Pancreas (tissue), 10 donors: ENCODE measurements around the gene CALN1. TPM values are rescaled to one million over a fixed set of nuclear protein-coding genes. Genes with fewer than 3 reads are reported as not detected.

Experiments
- ATAC-seq, 4 donors: fragments of 200-7000 bp; cut with Tn5 transposase; one replicate each; pipeline versions ENCODE4 v1.8.0 to v1.9.1; 2020; ENCODE audit warnings: mild to moderate bottlenecking in 4 of 4, moderate library complexity in 4 of 4
- DNase-seq, 6 donors: peaks; one replicate each; pipeline ENCODE4 v3.0.0-alpha.2; 2020
- FAIRE-seq: peaks from 2 replicates; lab custom pipeline; 2012; peaks lifted over from hg19 to GRCh38; lab: Jason Lieb, UNC
- H3K27ac ChIP-seq, 4 donors: fragments of 200-600 bp; sonication (generic); 1 replicate in 3 of 4; 2 replicates in 1 of 4; pipeline versions ENCODE4 v1.5.0 to v1.8.0; 2020
- H3K27me3 ChIP-seq, 4 donors: fragments of 200-600 bp; one replicate each; pipeline ENCODE4 v1.8.0; 2021
- H3K36me3 ChIP-seq, 3 donors: fragments of 200-600 bp; sonication (generic) in 1 of 3; one replicate each; pipeline versions ENCODE4 v1.5.0 to v1.8.0; 2020 to 2021
- H3K4me1 ChIP-seq, 3 donors: fragments of 200-600 bp; one replicate each; pipeline ENCODE4 v1.8.0; 2021
- H3K4me3 ChIP-seq, 4 donors: fragments of 200-600 bp; sonication (generic) in 2 of 4; one replicate each; pipeline versions ENCODE4 v1.5.0 to v1.8.0; 2020 to 2021
- H3K9me3 ChIP-seq, 4 donors: fragments of 200-600 bp; one replicate each; pipeline ENCODE4 v1.8.0; 2021
- WGBS, 2 donors: extraction: QIAGEN DNeasy Blood & Tissue Kit; methylation state at CpG; one replicate each; pipeline ENCODE4 v1.1.7; 2013; 5-methylcytosine and 5-hydroxymethylcytosine counted together
- intact Hi-C, 3 donors: fragments of 100-400 bp; cut with DNase I; formaldehyde crosslinking; loops; one replicate each; pipeline versions ENCODE4 v1.11.1 to v1.14.2; 2022
- polyA plus RNA-seq, 2 donors: library from polyadenylated mRNA; stranded (reverse); fragments of 200-250 nt; gene quantifications; one replicate each; pipeline ENCODE4 v1.2.3, GENCODE V29; 2013
- total RNA-seq, 6 donors: library from RNA; stranded (reverse); fragmentation: NEBNext Ultra II Directional in 4 of 6; extraction: Animal tissue kit (Norgen Biotek cat#: 25700) in 4 of 6; gene quantifications; one replicate each; pipeline versions ENCODE4 v1.2.1 to v1.2.4, GENCODE V29; 2021 to 2023
- TF ChIP-seq, protein P1 (sequence below), 4 donors: fragments of 200-600 bp; sonication (generic) in 3 of 4; IDR thresholded peaks; one replicate each; pipeline versions ENCODE4 v1.5.0 to v1.8.0; 2021; ENCODE audit warnings: antibody characterized with exemption in 4 of 4
- donor health status: healthy with polysubstance abuse.
- donor health status: DM: no; HTN: no; CAD: no; lungs with moderate emphysema.
- donor health status: DM: no; HTN: no; CAD: no.
- donor health status: control.
- donor health status: control.
- donor health status: Bipolar disorder and iron deficiency.
- donor health status: DM: yes; HTN: yes; CAD: no.
- donor health status: DM: no; HTN: no; CAD: no.
- donor health status: DM: no; HTN: no; CAD: no.
- donor health status: DM: yes; HTN: yes; CAD: no.

Gene CALN1
- total and polyA plus RNA-seq, 8 donors = 0.39 to 18.4 (median 1.5) TPM

GRCh38 chr7:72111086-72111485, 301.1 kb downstream of the CALN1 start:
- intact Hi-C loops = no loop called here
- ATAC-seq (no peak), FAIRE-seq (no peak), DNase-seq (no peak)
- no peaks in the 10 kb centered on the region for H3K9me3 ChIP-seq
- H3K36me3 ChIP-seq = no peaks in the 10 kb centered on the region
- TF ChIP-seq, protein P1, sequence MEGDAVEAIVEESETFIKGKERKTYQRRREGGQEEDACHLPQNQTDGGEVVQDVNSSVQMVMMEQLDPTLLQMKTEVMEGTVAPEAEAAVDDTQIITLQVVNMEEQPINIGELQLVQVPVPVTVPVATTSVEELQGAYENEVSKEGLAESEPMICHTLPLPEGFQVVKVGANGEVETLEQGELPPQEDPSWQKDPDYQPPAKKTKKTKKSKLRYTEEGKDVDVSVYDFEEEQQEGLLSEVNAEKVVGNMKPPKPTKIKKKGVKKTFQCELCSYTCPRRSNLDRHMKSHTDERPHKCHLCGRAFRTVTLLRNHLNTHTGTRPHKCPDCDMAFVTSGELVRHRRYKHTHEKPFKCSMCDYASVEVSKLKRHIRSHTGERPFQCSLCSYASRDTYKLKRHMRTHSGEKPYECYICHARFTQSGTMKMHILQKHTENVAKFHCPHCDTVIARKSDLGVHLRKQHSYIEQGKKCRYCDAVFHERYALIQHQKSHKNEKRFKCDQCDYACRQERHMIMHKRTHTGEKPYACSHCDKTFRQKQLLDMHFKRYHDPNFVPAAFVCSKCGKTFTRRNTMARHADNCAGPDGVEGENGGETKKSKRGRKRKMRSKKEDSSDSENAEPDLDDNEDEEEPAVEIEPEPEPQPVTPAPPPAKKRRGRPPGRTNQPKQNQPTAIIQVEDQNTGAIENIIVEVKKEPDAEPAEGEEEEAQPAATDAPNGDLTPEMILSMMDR (IDR thresholded peaks at IDR 0.05) = no peak
- WGBS, 2 donors = 77 to 87% methylated on average over 8 of the region's 8 CpGs
- H3K27me3 ChIP-seq = no peaks in the 10 kb centered on the region
- no peak overlapping the region for H3K4me3 ChIP-seq
- H3K27ac ChIP-seq = no peak overlapping the region
- H3K4me1 ChIP-seq = peaks cover 0 to 9% (median 6%) of the 10 kb centered on the region in 3 donors

DNA sequence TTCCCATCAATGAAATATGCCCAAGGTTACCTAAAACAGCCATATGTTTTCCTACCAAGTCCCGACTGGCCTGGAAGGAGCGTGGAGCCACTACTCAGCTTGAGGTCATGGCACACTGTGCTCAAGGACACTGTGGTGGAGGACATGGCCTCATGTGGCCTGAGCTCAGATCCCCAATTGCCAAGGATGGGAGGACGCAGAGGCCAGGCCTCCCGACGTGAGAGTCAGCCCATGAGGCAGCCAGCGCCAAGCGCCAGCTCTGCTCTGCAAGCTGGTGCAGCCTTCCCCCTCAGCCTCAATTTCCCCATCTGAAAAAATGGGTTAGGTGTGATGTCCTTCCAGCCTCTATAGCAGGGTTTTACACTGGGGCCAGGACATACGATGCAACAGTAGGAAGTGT, 302.6 kb downstream of the CALN1 start:
- Histone ChIP-seq H3K27me3 (no peaks in the 10 kb centered on the region), H3K36me3 (no peaks in the 10 kb centered on the region), H3K27ac (no peak overlapping the region), H3K4me3 (no peak overlapping the region), H3K9me3 (no peaks in the 10 kb centered on the region), H3K4me1 (peaks cover 0 to 9% (median 6%) of the 10 kb centered on the region in 3 donors)
- WGBS, 2 donors = 94 to 96% methylated on average over 8 of the region's 8 CpGs
- DNase-seq = no peak
- ATAC-seq = no peak
- intact Hi-C loops = no loop called here
- FAIRE-seq = no peak
- TF ChIP-seq, protein P1 (IDR thresholded peaks at IDR 0.05) = no peak

- H3K4me3 ChIP-seq = no peak overlapping the region
- DNase-seq (no peak), FAIRE-seq (no peak), ATAC-seq (no peak)
- TF ChIP-seq, protein P1 (IDR thresholded peaks at IDR 0.05) = no peak
- H3K27ac ChIP-seq = no peak overlapping the region
- WGBS, 2 donors = 59 to 63% methylated on average over 1 of the region's 1 CpG
- no peaks in the 10 kb centered on the region for H3K9me3 ChIP-seq
- H3K36me3 ChIP-seq = no peaks in the 10 kb centered on the region
- no peaks in the 10 kb centered on the region for H3K27me3 ChIP-seq
- no peaks in the 10 kb centered on the region for H3K4me1 ChIP-seq
- intact Hi-C loops = no loop called here
Measured at GRCh38 chr7:72106405-72106804, 305.7 kb downstream of the CALN1 start.

DNA sequence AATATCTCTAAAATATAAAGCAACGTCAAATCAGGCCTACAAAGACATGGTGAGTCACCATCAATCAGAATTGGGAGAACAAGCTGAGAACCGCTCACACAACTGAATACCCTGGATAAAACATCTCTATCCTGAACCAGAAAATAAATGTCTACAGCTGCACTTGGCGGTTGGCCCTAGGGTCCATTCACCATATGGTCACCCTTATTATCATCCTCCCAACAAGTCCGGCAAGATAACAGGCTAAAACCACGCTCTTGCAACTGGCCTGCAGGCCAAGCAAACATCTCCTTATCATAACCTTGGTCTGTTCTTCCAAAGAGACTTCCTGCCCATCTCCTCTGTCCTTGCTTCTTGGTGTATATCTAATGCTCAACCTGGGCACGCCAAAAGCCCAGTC, 310.7 kb downstream of the CALN1 start:
- DNase-seq (no peak), ATAC-seq (no peak), FAIRE-seq (no peak)
- Histone ChIP-seq H3K36me3 (no peaks in the 10 kb centered on the region), H3K27me3 (no peaks in the 10 kb centered on the region), H3K4me1 (no peaks in the 10 kb centered on the region), H3K27ac (no peak overlapping the region), H3K4me3 (no peak overlapping the region), H3K9me3 (no peaks in the 10 kb centered on the region)
- TF ChIP-seq, protein P1 (IDR thresholded peaks at IDR 0.05) = no peak
- intact Hi-C loops = no loop called here
- 76% methylated on average over 6 of the region's 6 CpGs for WGBS, 2 donors

DNA sequence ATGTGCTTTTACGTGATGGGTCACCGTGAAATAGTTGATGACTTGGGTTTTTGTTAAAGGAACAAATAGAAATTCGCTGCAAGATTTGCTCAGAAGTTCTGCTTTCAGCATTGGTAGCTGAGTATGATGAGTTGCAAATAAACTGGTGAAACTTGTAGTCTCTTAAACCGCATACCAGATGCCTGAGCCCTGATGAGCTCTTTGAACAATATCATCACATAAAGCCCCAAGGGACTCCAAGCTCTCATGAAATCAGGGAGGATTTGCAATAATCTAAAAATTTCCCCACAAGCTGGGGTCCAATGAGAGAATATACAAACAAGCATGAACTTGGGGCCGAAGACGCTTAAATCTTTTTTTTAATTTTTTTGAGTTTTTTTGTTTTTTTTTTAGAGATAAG, 312.4 kb downstream of the CALN1 start:
- Histone ChIP-seq H3K27me3 (no peaks in the 10 kb centered on the region), H3K27ac (no peak overlapping the region), H3K4me1 (no peaks in the 10 kb centered on the region), H3K9me3 (no peaks in the 10 kb centered on the region), H3K36me3 (no peaks in the 10 kb centered on the region), H3K4me3 (no peak overlapping the region)
- TF ChIP-seq, protein P1 (IDR thresholded peaks at IDR 0.05) = no peak
- 81 to 86% methylated on average over 6 of the region's 6 CpGs for WGBS, 2 donors
- ATAC-seq = no peak
- intact Hi-C loops = no loop called here
- FAIRE-seq = no peak
- no peak for DNase-seq
